ENCODE results near the gene DPM2.

The DPM2 gene

DNA sequence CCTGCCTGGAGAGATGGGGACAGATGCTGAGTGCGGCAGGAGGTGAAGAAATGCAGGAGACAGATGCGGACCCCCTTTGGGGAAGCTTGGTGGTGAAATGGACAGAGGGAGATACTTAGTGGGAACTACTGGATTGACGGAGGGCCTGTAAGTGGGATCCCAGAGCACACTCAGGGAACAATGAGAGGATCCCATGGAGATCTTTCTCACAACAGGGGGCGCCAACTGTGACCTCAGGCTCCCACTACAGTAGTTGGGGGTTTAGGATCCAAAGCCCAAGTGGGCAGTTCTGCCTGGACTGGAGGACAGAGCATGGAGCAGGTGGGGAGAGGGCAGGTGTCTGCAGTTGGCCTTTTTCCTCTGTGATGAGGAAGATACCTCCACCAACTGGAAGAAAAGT lies 3.4 kb downstream of the DPM2 start:
- no peak for FAIRE-seq

DNA sequence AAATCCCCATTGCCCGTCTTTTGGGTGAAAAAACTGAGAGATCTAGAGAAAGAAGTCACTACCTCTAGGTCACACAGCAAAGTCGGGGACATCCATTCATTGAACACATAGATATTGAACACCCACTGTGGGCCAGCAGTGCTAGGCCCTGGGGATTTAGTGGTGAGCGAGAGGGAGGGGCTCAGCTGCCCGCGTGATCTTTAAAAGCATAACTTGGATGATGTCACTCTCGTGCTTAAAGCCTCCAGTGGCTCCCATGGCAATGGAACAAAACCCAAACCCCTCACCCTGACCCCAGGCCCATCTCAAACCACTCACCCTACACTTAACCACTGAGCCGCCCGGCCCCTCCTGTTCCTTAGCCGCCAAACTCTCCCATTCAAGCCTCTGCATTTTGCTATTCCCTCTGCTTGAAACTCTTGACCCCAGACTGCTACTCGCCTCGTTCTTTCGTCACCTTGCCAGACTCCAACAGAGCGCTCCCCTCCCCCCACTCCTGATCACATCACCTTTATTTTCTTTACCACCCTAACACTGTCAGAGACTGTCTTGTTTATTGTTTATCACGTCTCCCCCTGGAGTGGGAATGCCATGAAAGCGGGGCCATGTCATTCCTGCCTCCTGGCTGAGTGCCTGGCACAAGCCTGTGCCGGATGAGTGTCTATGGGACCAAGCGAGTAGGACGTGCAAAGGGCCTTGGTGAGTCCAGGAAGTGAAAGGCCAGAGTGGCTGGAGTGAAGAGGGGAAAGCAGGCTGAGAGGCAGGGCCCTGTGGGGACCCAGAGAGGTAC lies 6.4 kb downstream of the DPM2 start:
- FAIRE-seq: no peak

DNA sequence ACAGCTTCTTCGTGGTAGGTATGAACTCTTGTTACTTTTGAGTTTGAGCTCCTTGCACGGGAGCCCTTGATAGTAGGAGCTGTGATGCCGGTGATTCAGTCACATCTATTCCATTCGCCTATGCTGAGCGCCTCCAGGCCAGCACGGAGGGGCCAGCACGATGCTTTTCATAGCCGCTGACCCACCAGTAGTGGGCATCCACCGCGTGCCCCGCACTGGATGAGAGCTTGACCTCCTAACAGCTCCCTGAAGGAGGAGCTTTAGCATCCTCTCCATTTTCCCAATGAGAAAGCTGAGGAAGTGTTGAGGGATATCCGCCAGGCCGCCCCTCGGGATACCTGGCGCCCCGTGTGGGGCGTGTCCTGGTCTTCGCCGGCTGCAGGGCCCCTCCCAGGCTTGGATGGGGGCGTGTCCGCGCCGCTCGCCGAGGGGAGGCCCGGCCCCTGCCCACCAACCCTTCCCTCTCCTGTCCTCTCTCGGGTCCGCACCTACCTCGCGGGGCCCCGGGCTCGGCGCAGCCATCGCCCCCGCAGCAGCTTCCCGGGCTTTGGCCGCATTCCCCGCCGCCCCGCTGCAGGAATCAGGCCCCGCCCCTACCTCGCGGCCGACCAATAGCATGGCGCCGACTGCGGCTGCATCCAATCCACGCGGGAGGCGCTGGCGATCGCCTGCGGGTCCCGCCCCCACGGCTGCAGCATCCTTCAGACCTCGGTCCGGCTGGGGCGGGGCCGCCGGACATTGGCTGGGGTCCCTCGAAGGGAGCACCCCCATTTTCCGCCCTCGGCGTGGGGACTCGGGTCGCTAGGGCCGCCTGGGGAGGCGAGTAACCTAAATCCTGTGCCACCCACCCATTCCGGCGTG lies 7.2 kb downstream of the DPM2 start, which contains the start of gene PIP5KL1:
Gene PIP5KL1 (minus strand): TSS at position 547 of the 861 bp plus-strand sequence. CDS start 25 bp downstream, at position 522.
- FAIRE-seq: no peak

DNA sequence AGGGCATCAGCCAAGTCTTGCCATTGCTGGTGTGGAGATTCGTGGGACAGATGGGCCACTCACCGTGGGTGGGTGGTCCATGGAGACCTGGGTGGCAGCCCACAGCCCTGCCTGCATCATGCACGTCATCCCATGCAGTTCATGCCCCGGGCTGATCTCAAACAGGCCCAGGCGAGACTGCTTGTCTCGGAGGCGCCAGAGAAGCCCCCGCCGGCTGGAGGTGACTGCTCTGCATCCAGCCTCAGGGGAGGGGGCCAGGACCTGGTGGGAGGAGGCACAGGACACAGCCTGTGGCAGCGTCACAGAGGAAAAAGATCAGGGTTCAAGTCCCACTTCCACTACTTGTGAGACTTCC lies 8.1 kb downstream of the DPM2 start:
- no peak for FAIRE-seq

DNA sequence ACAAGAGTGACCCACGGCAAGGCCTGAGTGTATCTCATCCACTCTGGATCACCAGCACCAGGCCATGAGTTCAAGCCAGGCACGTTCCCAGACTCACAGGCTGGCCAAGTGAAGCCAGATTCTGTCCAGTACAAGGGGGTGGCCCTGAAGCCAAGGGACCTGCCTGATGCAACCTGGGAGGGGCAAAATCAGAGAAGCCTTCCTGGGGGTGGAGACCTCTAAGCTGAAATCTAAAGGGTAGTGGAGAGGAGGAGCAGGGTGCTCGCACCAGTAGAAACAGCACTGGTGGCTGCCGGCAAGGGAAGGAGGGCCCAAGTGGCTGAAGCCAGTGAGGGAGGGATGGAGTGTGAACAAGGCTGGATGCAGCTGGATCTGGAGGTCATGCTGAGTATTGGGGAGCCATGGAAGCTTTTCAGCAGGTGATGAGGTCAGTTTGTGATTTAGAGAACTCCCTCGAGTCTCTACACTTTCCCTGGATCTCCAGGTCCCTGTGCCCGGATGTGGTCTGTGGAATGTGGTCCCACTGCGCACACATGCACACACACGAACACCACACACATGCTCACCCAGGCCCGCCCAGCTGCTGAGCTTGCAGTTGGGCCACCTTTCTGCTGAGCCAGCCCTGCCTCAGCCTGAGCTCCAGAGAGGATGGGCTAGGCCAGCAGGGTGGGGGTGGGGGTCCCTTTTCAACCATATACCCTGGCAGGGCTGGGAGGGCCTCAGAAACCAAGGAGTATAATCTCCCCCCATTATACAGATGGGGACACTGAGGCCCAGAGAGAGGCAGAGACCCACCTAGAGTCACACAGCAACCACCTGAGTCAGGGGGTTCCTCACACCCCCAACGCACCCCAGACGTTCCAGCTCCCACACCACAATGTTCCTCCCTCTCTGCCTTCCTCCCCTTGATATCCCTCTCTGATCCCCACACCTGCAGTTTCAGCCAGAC lies 8.7 kb downstream of the DPM2 start:
- FAIRE-seq: no peak

DNA sequence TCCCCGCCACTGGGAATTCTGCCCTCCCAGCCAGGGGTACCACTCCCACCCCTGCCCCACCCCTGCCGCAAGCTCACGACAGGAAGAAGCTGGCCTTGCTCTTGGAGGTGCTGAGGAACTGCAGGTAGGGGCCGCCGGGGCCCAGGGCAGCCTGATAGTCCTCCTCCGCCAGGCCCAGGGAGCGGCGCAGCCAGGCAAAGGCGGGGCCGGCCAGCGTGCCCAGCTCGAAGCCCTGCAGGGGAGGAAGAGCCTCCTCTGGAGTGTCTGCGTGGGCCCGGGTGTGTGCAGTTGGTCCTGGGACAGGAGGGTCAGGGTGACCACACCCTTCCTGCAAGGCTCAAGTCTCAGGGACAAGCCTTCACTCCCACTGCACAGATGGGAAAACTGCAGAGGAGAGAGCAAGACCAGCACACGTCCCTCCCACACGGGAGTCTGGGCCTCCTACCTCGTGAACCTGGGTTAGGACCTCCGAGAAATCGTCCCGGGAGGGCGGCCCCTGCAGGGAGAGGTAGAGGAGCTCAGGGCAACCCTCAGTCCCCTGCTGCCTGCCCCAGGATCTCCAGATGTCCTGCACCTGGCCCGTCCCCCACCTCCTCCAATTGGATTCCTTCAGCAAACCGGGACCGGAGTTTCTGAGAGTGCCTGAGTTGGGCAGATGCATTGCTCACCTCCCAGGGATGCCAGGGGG lies 9.5 kb downstream of the DPM2 start:
- no peak for FAIRE-seq

DNA sequence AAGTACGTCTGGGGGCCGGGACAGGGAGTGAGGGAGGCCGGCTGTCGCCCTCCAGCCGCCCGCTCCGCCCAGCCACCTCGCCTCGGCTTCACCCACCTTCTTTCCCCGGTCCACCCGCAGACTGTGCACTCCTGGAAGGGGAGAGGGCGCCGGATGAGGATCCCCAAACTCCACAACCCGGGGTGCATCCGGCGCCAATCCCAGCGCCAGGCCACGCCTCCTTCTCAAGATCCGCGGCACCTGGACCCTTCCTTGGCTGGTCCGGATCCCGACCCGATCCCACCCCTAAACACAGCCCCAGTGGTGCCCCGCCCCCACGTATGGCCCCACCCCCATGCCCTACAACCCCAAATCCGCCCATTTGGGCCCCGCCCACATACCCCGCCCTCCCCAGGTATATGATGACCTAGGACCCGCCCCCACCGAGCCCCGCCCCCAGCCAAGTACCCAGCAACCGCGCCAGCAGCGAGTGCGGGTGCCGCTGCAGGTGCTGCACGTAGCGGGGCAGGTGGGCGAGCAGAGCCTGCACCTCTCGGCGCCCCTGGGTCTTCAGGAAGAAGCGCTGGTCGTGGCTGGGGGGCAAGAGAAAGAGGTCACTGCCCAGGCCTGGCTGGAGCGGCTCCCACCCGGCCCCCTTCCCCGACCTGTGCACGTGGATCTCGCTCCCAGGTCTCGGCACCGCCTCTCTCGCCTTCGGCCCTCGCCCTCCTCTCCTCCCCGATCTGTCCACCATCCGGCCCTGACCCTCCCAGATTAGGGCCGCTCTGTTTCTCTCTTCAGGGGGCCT lies 10.3 kb downstream of the DPM2 start:
- FAIRE-seq: no peak

DNA sequence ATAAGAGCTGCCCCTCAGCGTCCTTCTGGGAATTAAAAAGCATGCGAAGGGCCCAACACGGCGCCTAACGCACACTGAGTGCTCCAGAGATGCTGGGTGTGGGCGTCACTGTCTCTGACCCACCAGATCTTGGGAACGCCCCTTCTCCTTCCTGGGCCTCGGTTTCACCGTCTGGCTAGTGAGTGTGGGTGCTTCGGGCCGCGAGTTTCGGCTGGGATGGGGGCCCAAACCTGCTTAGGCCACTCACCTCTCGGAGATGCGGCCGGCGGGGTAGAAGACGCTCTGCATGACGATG lies 10.8 kb downstream of the DPM2 start:
- FAIRE-seq: no peak

DNA sequence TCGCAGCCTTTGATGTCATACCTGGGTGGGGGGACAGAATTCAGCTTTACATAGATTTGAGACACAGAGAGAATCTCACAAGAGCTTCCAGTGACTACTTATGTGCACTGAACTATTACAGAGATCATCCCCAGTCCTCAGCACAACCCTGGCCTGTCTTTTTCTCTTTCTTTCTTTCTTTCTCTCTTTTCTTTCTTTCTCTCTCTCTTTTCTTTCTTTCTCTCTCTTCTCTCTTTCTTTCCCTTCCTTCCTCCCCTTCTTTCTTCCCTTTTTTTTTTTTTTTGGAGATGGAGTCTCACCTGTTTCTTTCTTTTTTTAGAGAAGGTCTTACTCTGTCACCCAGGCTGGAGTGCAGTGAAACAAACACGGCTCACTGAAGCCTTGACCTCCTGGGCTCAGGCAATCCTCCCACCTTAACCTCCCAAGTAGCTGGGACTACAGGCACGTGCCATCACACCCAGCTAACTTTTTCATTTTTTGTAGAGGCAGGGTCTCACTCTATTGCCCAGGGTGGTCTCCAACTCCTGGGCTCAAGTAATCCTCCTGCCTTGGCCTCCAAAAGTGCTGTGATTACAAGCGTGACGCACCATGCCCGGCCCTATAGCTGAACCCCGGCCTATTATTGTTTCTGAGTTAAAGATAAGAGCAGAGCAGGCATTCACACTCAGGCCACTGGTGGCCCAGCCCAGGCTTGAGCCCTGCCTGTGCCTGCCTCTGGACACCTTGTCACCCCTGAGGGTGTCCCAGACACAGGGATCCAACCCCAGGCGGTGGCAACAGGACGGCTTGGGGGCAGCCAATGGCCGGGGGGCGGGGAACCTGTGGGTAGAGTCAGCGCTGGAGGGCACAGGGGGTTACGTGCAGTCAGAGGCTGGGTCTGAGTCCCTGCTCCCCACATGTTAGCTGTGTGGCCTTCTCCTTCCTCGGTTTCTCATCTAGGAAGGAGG lies 11.4 kb downstream of the DPM2 start:
- FAIRE-seq: no peak

DNA sequence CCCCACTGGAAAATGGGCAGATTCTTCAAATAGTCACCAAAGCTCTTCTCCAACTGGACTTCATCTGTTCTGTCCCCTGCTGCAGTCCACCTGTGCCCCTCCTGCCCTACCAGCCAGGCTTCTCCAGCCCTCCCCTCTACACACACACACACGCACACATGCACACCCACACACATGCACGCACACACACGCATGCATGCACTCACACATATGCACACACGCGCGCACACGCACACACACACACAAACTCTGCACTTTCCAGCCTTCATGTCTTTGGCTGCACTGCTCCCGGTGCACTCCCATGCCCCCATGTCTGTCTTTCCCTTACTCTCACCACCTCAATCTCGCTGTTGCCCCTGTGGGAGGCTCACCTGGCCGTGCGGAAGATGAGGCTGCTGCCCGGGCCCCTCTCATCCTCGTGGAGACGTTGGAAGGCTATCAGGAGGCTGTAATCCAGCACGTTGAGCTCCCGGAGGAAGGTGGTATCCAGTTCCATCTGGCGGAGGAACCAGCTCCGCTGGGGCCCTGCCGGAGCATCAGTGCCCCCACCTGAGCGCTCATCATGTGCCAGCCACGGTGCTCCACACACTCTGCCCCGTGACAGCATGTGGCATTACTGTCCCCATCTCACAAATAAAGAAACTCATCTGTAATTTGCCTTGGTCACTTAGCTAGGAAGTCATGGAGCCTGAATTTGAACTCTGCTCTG lies 12.8 kb downstream of the DPM2 start:
- FAIRE-seq: no peak

DNA sequence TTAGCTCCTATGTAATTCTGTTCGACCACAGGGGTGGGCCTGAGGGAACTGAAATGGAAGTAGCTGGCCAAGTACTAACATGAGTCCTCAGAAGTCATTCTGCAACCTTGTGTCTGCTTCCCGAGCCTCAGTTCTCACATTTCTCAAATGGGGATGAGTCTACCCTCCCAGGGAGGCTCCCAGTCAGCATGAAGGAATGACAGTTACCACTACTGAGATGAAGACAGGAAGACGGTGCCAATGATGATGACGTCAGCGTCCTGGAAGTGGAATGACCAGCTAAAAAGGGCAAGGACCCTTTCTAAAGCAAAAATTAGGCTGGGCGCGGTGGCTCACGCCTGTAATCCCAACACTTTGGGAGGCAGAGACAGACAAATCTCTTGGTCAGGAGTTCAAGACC lies 13.9 kb downstream of the DPM2 start:
- FAIRE-seq: no peak

DNA sequence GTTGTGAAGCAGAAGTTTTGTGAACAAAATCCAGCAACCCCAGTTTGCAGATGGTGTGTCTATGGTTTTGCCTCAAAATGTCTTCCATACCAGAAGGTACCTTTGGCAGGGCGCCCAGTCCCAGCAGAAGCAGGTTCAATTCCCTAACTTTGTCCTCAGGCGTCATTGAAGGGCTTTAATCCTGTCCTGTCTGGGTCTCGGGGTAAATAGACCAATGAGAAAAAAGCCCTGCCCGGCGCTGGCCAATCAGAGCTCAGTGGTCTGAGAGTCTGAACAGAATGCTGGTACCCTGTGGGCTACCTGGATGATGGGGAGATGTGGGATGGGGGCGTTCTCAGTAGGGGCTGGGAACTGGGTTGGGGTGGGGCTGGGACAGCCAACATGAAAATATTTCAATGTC lies 14.6 kb downstream of the DPM2 start:
- FAIRE-seq: no peak

DNA sequence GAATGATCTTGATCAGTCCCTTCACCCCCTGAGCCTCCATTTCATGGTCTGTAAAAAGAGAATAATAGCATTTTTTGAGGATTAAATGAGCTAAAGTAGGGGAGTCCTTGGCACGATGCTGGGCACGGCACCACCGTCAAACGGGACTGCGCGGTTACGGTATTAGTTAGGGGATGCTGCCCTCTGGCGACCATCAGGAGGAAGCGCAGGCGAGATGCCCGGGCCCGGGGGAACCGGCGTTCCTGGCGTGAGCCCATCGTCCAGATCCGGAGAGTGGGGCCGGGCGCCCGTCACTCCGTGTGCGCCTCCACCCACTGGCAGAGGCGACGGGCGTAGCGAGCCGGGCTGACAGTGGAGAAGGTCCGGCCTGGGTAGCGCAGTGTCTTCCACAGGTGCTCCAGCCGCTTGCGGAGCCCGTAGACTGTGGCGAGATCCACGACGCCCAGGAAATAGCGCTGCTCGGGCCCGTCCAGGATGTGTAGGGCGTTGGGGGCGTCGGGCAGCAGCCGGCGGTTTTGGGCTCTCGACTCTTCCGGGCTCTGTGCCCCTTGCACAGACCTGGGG lies 16.0 kb downstream of the DPM2 start:
- FAIRE-seq: no peak

DNA sequence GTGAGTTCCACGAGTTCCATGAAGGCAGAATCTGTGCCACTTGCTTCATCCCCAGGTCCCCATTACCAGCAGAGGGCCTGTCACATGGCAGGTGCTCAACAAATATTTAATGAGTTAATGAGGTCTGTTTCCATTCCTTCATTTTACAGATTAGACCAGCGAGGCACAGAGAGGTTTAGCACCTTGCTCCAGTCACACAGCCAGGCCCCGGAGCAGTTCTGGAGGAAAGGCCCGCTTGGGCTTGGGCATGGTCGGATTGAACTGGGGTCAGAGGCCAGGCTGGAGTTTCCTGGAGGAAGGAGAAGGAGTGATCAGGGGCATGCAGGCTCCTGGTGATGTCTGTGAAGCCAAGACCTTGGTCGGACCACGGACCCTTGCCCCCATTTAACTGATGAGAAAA lies 16.9 kb downstream of the DPM2 start:
- no peak for FAIRE-seq

DNA sequence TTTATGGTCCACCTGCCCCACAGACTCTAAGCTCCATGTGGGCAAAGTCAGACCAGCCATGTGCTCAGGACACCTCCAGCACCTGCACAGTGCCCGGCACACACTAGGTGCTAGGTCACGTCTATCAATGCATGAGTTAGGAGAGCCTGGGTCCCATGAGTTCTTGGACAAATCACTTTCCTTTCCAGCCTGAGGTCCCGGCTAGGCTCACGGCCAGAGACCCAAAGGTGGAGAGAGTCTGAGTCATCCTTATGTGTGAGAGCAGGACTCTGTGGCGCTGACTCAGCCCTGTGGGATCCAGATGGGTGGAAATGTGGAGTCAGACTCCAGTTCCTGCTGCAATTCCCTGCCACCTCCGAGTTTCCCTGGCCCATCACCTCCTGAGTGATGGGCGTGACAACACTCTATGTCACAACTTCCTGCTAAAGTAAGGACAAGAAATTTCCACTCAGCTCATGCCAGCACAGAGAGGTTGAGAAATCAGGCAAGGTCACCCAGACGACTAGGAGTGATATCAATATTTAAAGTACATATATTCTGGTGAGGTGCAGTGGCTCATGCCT lies 18.3 kb downstream of the DPM2 start:
- peak; percentile 9 for FAIRE-seq

DNA sequence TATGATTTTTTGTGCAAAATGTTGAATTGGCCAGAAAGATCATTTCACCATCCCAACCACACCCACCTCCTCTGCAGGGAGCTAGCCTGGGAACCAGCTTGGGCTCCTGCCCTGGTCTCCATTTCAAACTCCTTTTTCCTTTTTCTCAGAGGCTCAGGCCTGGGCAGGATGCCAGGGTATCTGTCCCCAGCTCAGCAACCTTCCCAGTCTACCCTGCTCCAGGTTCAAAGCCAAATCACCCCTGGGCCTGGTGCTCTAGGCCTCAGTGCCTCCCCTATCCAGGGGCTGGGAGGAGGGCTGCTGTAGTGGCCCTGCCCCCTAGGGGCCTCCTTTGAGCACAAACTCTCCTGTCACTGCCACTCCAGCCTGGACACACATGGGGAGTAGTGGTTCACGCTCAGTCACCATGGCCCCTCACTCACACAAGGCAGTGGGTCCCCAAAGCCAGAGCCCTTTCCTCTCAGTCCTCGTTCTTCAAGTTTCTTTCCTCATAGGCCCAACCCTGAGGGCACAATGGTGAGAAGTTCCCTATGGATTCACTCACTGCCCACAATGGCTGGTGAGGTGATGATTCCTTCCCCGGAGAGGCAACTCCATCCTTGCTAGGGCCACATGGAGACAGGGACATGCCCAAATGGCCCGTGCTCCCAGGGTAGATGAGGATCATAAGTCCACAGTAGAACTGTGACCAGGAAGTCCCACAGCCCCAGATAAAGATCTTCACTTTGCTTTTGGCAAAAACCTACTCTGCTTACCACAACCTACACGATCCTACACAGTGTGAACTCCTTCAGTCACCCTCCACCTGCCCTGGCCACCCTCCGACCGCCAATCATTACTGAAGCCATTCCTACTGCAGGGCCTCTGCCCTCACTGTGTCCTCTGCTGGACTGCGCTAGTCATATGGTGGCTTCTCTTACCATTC lies 19.2 kb downstream of the DPM2 start:
- no peak for FAIRE-seq

DNA sequence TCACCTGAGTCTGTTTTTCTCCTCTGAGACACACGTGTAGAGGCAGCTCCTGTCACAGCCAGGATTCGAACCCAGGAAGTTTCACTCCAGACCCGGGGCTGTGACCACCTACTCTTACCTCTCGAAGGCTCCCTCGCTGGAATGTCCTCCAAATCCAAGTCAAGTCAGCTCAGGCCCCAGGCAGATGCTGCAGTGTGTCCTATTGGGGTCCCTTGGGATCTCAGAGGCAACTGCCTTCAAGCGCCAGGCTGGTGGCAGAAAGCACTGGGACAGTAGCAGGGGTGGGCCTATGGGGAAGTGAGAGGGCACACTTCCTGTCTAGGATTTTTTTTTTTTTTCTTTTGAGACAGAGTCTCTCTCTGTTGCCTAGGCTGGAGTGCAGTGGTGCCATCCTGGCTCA lies 20.1 kb downstream of the DPM2 start:
- no peak for FAIRE-seq

Data from A204.1 (cell line).